AML-193 (cell line): Measurements from ENCODE around the gene LRRC71.

ENCODE experiments used
- DNase-seq, 2 experiments: peaks; one replicate each; lab custom pipeline; 2025; lab: John Stamatoyannopoulos, UW

The LRRC71 gene

GRCh38 chr1:156927215-156928042 lies 7.0 kb downstream of the LRRC71 start:
- no peak for DNase-seq

GRCh38 chr1:156928043-156928602 lies 7.7 kb downstream of the LRRC71 start:
- DNase-seq: no peak

- no peak for DNase-seq
Observed at GRCh38 chr1:156929596-156930238, 9.3 kb downstream of the LRRC71 start.

- DNase-seq: no peak
Observed at GRCh38 chr1:156930483-156930882, 10.1 kb downstream of the LRRC71 start.

GRCh38 chr1:156931211-156931952 lies 10.9 kb downstream of the LRRC71 start:
- no peak for DNase-seq

GRCh38 chr1:156931974-156932710 lies 11.7 kb downstream of the LRRC71 start:
- DNase-seq: no peak

- no peak for DNase-seq
Observed at GRCh38 chr1:156933136-156933535, 12.7 kb downstream of the LRRC71 start.

- DNase-seq: no peak
Observed at GRCh38 chr1:156935505-156936128, 15.2 kb downstream of the LRRC71 start.

- DNase-seq: no peak
Observed at GRCh38 chr1:156936191-156936590, 15.8 kb downstream of the LRRC71 start.

- no peak for DNase-seq
Observed at GRCh38 chr1:156936721-156937220, 16.3 kb downstream of the LRRC71 start.

- no peak for DNase-seq
Observed at GRCh38 chr1:156937883-156938282, 17.5 kb downstream of the LRRC71 start.

- DNase-seq: no peak
Observed at GRCh38 chr1:156938813-156939212, 18.4 kb downstream of the LRRC71 start.

- no peak for DNase-seq
Observed at GRCh38 chr1:156939786-156940334, 19.4 kb downstream of the LRRC71 start.

GRCh38 chr1:156941675-156942074 lies 21.2 kb downstream of the LRRC71 start:
- DNase-seq: no peak

- no peak for DNase-seq
Observed at GRCh38 chr1:156942176-156942575, 21.7 kb downstream of the LRRC71 start.

- DNase-seq: no peak
Observed at GRCh38 chr1:156942576-156942975, 22.1 kb downstream of the LRRC71 start.

- DNase-seq: no peak
Observed at GRCh38 chr1:156943756-156944155, 23.3 kb downstream of the LRRC71 start.

GRCh38 chr1:156944268-156944667 lies 23.8 kb downstream of the LRRC71 start:
- no peak for DNase-seq

- no peak for DNase-seq
Observed at GRCh38 chr1:156944848-156945247, 24.4 kb downstream of the LRRC71 start.

- no peak for DNase-seq
Observed at GRCh38 chr1:156945881-156946661, 25.6 kb downstream of the LRRC71 start.
